ENCODE measurements around the gene SYT1.

The SYT1 gene

GRCh38 chr12:79366374-79366773 is 501.8 kb downstream of the SYT1 start:
- no peak for DNase-seq

GRCh38 chr12:79367032-79367589 is 502.5 kb downstream of the SYT1 start:
- DNase-seq, result no peak

- no peak for DNase-seq
These were observed 505.4 kb downstream of the SYT1 start for GRCh38 chr12:79370021-79370420.

GRCh38 chr12:79371226-79371625 is 506.7 kb downstream of the SYT1 start:
- DNase-seq, result no peak

GRCh38 chr12:79373896-79374499 is 509.4 kb downstream of the SYT1 start:
- no peak for DNase-seq

- DNase-seq, result no peak
These were observed 510.0 kb downstream of the SYT1 start for GRCh38 chr12:79374545-79374944.

- DNase-seq, result no peak
These were observed 510.5 kb downstream of the SYT1 start for GRCh38 chr12:79375050-79375449.

GRCh38 chr12:79378496-79378895 is 513.9 kb downstream of the SYT1 start:
- no peak for DNase-seq

GRCh38 chr12:79380402-79380801 is 515.8 kb downstream of the SYT1 start:
- no peak for DNase-seq

GRCh38 chr12:79381248-79382208 is 517.0 kb downstream of the SYT1 start:
- no peak for DNase-seq

- DNase-seq, result no peak
These were observed 520.0 kb downstream of the SYT1 start for GRCh38 chr12:79384551-79384950.

GRCh38 chr12:79388011-79388410 is 523.4 kb downstream of the SYT1 start:
- DNase-seq, result no peak

- DNase-seq, result no peak
These were observed 529.3 kb downstream of the SYT1 start for GRCh38 chr12:79393842-79394241.

- no peak for DNase-seq
These were observed 533.0 kb downstream of the SYT1 start for GRCh38 chr12:79397609-79398008.

GRCh38 chr12:79400481-79400880 is 535.9 kb downstream of the SYT1 start:
- no peak for DNase-seq

GRCh38 chr12:79402606-79403005 is 538.0 kb downstream of the SYT1 start:
- no peak for DNase-seq

GRCh38 chr12:79406993-79407392 is 542.4 kb downstream of the SYT1 start:
- no peak for DNase-seq

- no peak for DNase-seq
These were observed 543.4 kb downstream of the SYT1 start for GRCh38 chr12:79407671-79408622.

GRCh38 chr12:79408689-79409088 is 544.1 kb downstream of the SYT1 start:
- DNase-seq, result no peak

GRCh38 chr12:79409562-79409961 is 545.0 kb downstream of the SYT1 start:
- DNase-seq, result no peak

- DNase-seq, result no peak
These were observed 547.2 kb downstream of the SYT1 start for GRCh38 chr12:79411791-79412190.

GRCh38 chr12:79413796-79414195 is 549.2 kb downstream of the SYT1 start:
- DNase-seq, result no peak

- no peak for DNase-seq
These were observed 549.7 kb downstream of the SYT1 start for GRCh38 chr12:79414252-79414651.

Data from T-helper 1 cell (primary cell).